Endothelial cell of umbilical vein (primary cell): ENCODE measurements around the gene TNFRSF4.
"Not testable (repeated sequence)": the region's sequence is repeated elsewhere in the genome, so short reads cannot be mapped to it uniquely, and the experiment has no call there.

Experiments
- CTCF ChIP-seq, 2 donors: IDR thresholded peaks; 1 replicate in 1 of 2; 2 replicates in 1 of 2; pipeline ENCODE4 v1.5.1; 2011; ENCODE audit warnings: low read length in 2 of 2, mild to moderate bottlenecking in 2 of 2, moderate library complexity in 2 of 2, control low read depth in 1 of 2, inconsistent platforms in 1 of 2, low read depth in 1 of 2; ENCODE audit not compliant: insufficient read depth in 1 of 2; ENCODE audit errors: extremely low read depth in 1 of 2
- MAX ChIP-seq: IDR thresholded peaks from 2 replicates; pipeline ENCODE4 v1.6.1; 2011; ENCODE audit not compliant: insufficient read depth, insufficient read length
- POLR2A ChIP-seq: IDR thresholded peaks from 2 replicates; pipeline ENCODE4 v1.6.1; 2012; ENCODE audit warnings: low read depth, mild to moderate bottlenecking, control low read depth, low read length

- not testable (repeated sequence) for TF ChIP-seq CTCF (IDR thresholded peaks at IDR 0.05; ENCODE audit: extremely low read depth in 1 of 2, insufficient read depth in 1 of 2, low read depth in 1 of 2, low read length in 2 of 2); MAX; POLR2A
Measured at GRCh38 chr1:1195726-1196125, 18.2 kb downstream of the TNFRSF4 start.
